Esophagus squamous epithelium (tissue), 4 donors: ENCODE data around the gene DCTN2.

Source experiments
- POLR2A ChIP-seq, 4 donors: fragments of 450-650 bp; IDR thresholded peaks; one replicate each; pipeline ENCODE4 v1.6.1; 2017; ENCODE audit warnings: antibody characterized with exemption in 4 of 4, mild to moderate bottlenecking in 4 of 4, moderate library complexity in 3 of 4
- TF ChIP-seq, protein P1 (sequence below), 6 experiments: fragments of 450-650 bp in 4 of 6; fragments of 200-600 bp in 2 of 6; sonication (generic) in 2 of 6; IDR thresholded peaks; one replicate each; pipeline ENCODE4 v1.5.1; 2016 to 2019; ENCODE audit warnings: antibody characterized with exemption in 6 of 6, mild to moderate bottlenecking in 4 of 6, moderate library complexity in 4 of 6

DNA sequence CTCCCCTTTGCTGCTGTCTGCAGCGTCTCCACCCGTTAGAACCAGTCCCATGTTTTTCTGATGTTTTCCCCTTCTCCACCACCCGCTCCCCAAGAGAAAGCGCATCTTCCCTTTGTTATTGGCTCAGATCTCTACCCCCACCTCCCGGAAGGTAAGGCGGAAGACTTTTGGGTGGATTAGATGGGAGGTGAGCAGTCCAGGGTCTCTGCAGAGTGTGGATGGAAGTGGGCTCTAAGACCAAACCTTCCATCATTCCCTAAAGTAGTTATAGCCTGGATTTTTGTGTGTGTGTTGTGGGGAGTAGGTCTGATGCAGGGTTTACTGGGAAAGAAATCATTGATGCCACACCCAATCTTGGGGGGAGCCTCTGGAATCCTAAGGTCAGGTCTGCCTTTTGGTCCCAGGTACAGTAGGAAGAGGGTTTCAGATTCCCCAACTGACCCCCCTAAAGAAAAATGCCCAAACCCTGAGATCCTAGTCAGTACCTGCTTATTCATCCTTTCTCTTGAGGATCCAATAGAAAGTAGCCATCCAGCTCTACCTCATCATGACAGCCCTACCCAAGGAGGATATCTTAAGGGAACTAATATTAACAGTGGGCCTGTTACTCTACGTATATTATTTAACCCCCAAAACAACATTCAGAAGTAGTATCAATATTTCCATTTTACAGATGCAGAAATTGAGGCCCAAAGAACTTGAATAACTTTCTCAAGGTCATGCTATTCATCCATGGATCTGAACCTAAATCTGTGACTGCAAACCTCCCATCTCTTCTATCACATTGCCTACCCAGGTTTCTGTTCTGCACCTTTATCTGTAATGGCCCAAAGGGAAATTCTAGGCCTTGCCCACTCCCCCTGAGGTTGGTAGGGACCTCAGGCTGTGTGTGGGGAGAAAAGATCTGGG is 3.9 kb upstream of the DCTN2 start:
- TF ChIP-seq, protein P1, sequence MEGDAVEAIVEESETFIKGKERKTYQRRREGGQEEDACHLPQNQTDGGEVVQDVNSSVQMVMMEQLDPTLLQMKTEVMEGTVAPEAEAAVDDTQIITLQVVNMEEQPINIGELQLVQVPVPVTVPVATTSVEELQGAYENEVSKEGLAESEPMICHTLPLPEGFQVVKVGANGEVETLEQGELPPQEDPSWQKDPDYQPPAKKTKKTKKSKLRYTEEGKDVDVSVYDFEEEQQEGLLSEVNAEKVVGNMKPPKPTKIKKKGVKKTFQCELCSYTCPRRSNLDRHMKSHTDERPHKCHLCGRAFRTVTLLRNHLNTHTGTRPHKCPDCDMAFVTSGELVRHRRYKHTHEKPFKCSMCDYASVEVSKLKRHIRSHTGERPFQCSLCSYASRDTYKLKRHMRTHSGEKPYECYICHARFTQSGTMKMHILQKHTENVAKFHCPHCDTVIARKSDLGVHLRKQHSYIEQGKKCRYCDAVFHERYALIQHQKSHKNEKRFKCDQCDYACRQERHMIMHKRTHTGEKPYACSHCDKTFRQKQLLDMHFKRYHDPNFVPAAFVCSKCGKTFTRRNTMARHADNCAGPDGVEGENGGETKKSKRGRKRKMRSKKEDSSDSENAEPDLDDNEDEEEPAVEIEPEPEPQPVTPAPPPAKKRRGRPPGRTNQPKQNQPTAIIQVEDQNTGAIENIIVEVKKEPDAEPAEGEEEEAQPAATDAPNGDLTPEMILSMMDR (IDR thresholded peaks at IDR 0.05) = no peak
- no peak for TF ChIP-seq POLR2A (IDR thresholded peaks at IDR 0.05)
